NOMO-1 treated with DMSO at 0.1 percent for 48 hours (cell line): ENCODE measurements around the gene CERS5.

ENCODE experiments used
- DNase-seq: peaks from one replicate; lab custom pipeline; 2025; ENCODE audit not compliant: unreplicated experiment; lab: John Stamatoyannopoulos, UW

Gene CERS5

GRCh38 chr12:50081096-50081808 lies 85.9 kb downstream of the CERS5 start:
- no peak for DNase-seq

- DNase-seq = no peak
Measured at GRCh38 chr12:50079771-50080170, 87.4 kb downstream of the CERS5 start.
